Spleen (tissue), 7 donors: Measurements from ENCODE around the gene WNK1.

Experiments used
- POLR2A ChIP-seq, 3 donors: fragments of 450-650 bp; IDR thresholded peaks; one replicate each; pipeline ENCODE4 v1.5.1; 2017; ENCODE audit warnings: antibody characterized with exemption in 3 of 3, mild to moderate bottlenecking in 1 of 3
- POLR2AphosphoS5 ChIP-seq, 3 donors: sonication (generic); formaldehyde crosslinking; IDR thresholded peaks; one replicate each; pipeline ENCODE4 v1.5.1; 2017; ENCODE audit warnings: antibody characterized with exemption in 3 of 3
- TF ChIP-seq, protein P1 (sequence below), 11 experiments: fragments of 200-600 bp in 7 of 11; fragments of 450-650 bp in 4 of 11; sonication (generic) in 4 of 11; IDR thresholded peaks in 8 of 11; conservative IDR thresholded peaks in 3 of 11; 1 replicate in 7 of 11; 2 replicates in 4 of 11; pipeline versions ENCODE4 v1.4.0 to v1.8.0; 2016 to 2021; ENCODE audit warnings: antibody characterized with exemption in 11 of 11, inconsistent platforms in 4 of 11, mild to moderate bottlenecking in 1 of 11
- donor health status: DM: no; HTN: no; CAD: no; lungs with moderate emphysema.
- donor health status: DM: no; HTN: no; CAD: no.
- donor health status: DM: no; HTN: no; CAD: no.

DNA sequence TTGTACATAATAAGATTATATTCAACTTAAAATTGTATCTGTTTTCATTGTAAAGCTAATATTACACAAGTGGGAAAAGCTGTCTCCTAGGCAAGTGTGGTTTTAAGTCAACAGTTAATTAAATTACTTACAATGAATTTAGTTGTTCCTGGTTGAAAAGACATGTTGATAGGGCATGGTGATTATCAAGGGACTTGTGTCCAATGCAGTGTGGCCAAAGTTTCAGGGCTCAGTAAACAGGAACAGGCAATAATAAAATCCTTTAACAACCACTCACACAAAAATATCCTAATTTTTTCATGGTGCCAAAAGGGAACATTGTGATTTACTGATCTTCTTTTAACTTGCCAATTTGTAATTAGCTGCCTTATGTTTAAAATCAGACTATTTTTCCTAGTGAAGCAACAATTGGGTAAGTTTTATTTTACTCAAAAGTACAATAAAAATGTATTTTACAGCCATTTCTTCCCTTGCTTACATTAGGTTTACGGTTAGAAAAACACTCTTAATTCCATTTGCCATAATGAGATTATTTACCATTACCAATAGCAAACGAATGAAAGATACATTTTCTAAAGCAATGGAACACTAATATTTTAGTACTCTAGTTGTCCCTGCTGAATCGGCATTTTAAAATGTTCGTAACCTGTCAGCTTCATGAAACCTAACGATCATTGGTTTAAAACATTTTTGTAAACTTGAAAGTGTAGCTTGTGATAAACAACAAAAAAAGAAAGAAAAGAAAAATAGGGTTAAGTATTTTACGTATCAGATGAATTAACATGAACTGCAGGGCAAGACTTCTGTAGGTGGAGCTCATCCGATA is 1.8 kb upstream of the WNK1 start:
- TF ChIP-seq, protein P1, sequence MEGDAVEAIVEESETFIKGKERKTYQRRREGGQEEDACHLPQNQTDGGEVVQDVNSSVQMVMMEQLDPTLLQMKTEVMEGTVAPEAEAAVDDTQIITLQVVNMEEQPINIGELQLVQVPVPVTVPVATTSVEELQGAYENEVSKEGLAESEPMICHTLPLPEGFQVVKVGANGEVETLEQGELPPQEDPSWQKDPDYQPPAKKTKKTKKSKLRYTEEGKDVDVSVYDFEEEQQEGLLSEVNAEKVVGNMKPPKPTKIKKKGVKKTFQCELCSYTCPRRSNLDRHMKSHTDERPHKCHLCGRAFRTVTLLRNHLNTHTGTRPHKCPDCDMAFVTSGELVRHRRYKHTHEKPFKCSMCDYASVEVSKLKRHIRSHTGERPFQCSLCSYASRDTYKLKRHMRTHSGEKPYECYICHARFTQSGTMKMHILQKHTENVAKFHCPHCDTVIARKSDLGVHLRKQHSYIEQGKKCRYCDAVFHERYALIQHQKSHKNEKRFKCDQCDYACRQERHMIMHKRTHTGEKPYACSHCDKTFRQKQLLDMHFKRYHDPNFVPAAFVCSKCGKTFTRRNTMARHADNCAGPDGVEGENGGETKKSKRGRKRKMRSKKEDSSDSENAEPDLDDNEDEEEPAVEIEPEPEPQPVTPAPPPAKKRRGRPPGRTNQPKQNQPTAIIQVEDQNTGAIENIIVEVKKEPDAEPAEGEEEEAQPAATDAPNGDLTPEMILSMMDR (IDR thresholded peaks at IDR 0.05 in 8 of 11, conservative IDR thresholded peaks at IDR 0.05 in 3 of 11) = no peak
- TF ChIP-seq POLR2A (IDR thresholded peaks at IDR 0.05) = no peak
- TF ChIP-seq POLR2AphosphoS5 (IDR thresholded peaks at IDR 0.05) = no peak
